Left ventricle myocardium inferior (tissue), 1 donor: Measurements from ENCODE around the gene OR10H5. TPM values are rescaled to one million over a fixed set of nuclear protein-coding genes. Genes with fewer than 3 reads are reported as not detected.
"Not testable (repeated sequence)": the region's sequence is repeated elsewhere in the genome, so short reads cannot be mapped to it uniquely, and the experiment has no call there.

ENCODE experiments used
- DNase-seq: peaks from one replicate; pipeline ENCODE4 v3.0.0-alpha.2; 2020
- H3K27ac ChIP-seq: fragments of 200-600 bp; replicated peaks from 2 replicates; pipeline ENCODE4 v1.8.0; 2021
- H3K27me3 ChIP-seq: fragments of 200-600 bp; 2 replicates; pipeline ENCODE4 v1.8.0; 2021; ENCODE audit warnings: low read depth
- H3K36me3 ChIP-seq: fragments of 200-600 bp; 2 replicates; pipeline ENCODE4 v1.8.0; 2021
- H3K4me1 ChIP-seq: fragments of 200-600 bp; 2 replicates; pipeline ENCODE4 v1.8.0; 2021
- H3K4me3 ChIP-seq: fragments of 200-600 bp; 2 replicates; pipeline ENCODE4 v1.8.0; 2021; ENCODE audit warnings: mild to moderate bottlenecking, moderate library complexity
- H3K9me3 ChIP-seq: fragments of 200-600 bp; replicated peaks from 2 replicates; pipeline ENCODE4 v1.8.0; 2021
- CTCF ChIP-seq: fragments of 200-600 bp; IDR thresholded peaks from 2 replicates; pipeline ENCODE4 v1.8.0; 2021; ENCODE audit warnings: antibody characterized with exemption, mild to moderate bottlenecking, borderline replicate concordance
- intact Hi-C: fragments of 100-400 bp; cut with micrococcal nuclease; formaldehyde crosslinking; loops from one replicate; pipeline ENCODE4 v1.11.0; 2022
- total RNA-seq: library from RNA; stranded (reverse); fragmentation: NEBNext Ultra II Directional; extraction: Animal tissue kit (Norgen Biotek cat#: 25700); gene quantifications from one replicate; pipeline ENCODE4 v1.2.1, GENCODE V29; 2021
- donor health status: DM: no; HTN: yes; CAD: no; lungs with severe emphysema.

Gene OR10H5
- total RNA-seq, 1 donor from 2014 or later, result not detected

- intact Hi-C loops, result no loop called here
- Histone ChIP-seq H3K4me3 (peak overlapping the region; percentile 93), H3K36me3 (no peaks in the 10 kb centered on the region), H3K9me3 (no peaks in the 10 kb centered on the region), H3K4me1 (peaks cover 13% of the 10 kb centered on the region), H3K27ac (peak overlapping the region; percentile 97), H3K27me3 (peaks cover 8% of the 10 kb centered on the region)
- DNase-seq, result no peak
- no peak for TF ChIP-seq CTCF
Observed at GRCh38 chr19:15837221-15837731, 49.8 kb downstream of the OR10H5 start.

- Histone ChIP-seq H3K4me3 (no peak overlapping the region), H3K36me3 (no peaks in the 10 kb centered on the region), H3K27ac (no peak overlapping the region), H3K27me3 (peaks cover 13% of the 10 kb centered on the region), H3K9me3 (no peaks in the 10 kb centered on the region), H3K4me1 (peaks cover 13% of the 10 kb centered on the region)
- intact Hi-C loops, result no loop called here
- no peak for TF ChIP-seq CTCF
- DNase-seq, result no peak
Observed at GRCh38 chr19:15838351-15838750, 50.9 kb downstream of the OR10H5 start.

- H3K9me3 ChIP-seq, H3K36me3 ChIP-seq, H3K4me3 ChIP-seq, H3K27ac ChIP-seq, DNase-seq, intact Hi-C loops: not testable (repeated sequence)
- H3K4me1 ChIP-seq, result peaks cover 13% of the 10 kb centered on the region
- H3K27me3 ChIP-seq, result peaks cover 19% of the 10 kb centered on the region
Observed at GRCh38 chr19:15839888-15840287, 52.4 kb downstream of the OR10H5 start.

GRCh38 chr19:15840833-15841232 is 53.4 kb downstream of the OR10H5 start:
- peaks cover 11% of the 10 kb centered on the region for H3K4me1 ChIP-seq
- H3K4me3 ChIP-seq, result no peak overlapping the region
- no peaks in the 10 kb centered on the region for H3K9me3 ChIP-seq
- DNase-seq, result no peak
- no peaks in the 10 kb centered on the region for H3K36me3 ChIP-seq
- no peak overlapping the region for H3K27ac ChIP-seq
- intact Hi-C loops, result no loop called here
- TF ChIP-seq CTCF, result no peak
- peaks cover 26% of the 10 kb centered on the region for H3K27me3 ChIP-seq

GRCh38 chr19:15841875-15842569 is 54.6 kb downstream of the OR10H5 start:
- no peak for TF ChIP-seq CTCF
- DNase-seq, result no peak
- Histone ChIP-seq H3K4me3 (no peak overlapping the region), H3K27ac (no peak overlapping the region), H3K36me3 (no peaks in the 10 kb centered on the region), H3K4me1 (no peaks in the 10 kb centered on the region), H3K9me3 (no peaks in the 10 kb centered on the region), H3K27me3 (peaks cover 37% of the 10 kb centered on the region)
- intact Hi-C loops, result no loop called here

- DNase-seq, result no peak
- intact Hi-C loops, result no loop called here
- no peak overlapping the region for H3K4me3 ChIP-seq
- H3K27me3 ChIP-seq, result peaks cover 51% of the 10 kb centered on the region
- no peaks in the 10 kb centered on the region for H3K9me3 ChIP-seq
- no peaks in the 10 kb centered on the region for H3K36me3 ChIP-seq
- no peak for TF ChIP-seq CTCF
- H3K4me1 ChIP-seq, result no peaks in the 10 kb centered on the region
- H3K27ac ChIP-seq, result no peak overlapping the region
Observed at GRCh38 chr19:15843203-15843893, 55.9 kb downstream of the OR10H5 start.

- H3K4me1 ChIP-seq, H3K36me3 ChIP-seq, H3K4me3 ChIP-seq, H3K27ac ChIP-seq, H3K9me3 ChIP-seq, DNase-seq, intact Hi-C loops: not testable (repeated sequence)
- peaks cover 56% of the 10 kb centered on the region for H3K27me3 ChIP-seq
Observed at GRCh38 chr19:15843894-15844222, 56.4 kb downstream of the OR10H5 start.
